NCI-H2196 treated with DMSO at 0.1 percent for 48 hours (cell line): ENCODE measurements around the gene CELF5.
"Not testable (repeated sequence)": the region's sequence is repeated elsewhere in the genome, so short reads cannot be mapped to it uniquely, and the experiment has no call there.

Experiments used
- DNase-seq: peaks from one replicate; lab custom pipeline; 2025; ENCODE audit not compliant: unreplicated experiment; lab: John Stamatoyannopoulos, UW

CELF5 gene

GRCh38 chr19:3289971-3290569 lies 65.6 kb downstream of the CELF5 start:
- no peak for DNase-seq

- not testable (repeated sequence) for DNase-seq
Observed at GRCh38 chr19:3290858-3291257, 66.4 kb downstream of the CELF5 start.

GRCh38 chr19:3291644-3292043 lies 67.2 kb downstream of the CELF5 start:
- DNase-seq = no peak

- DNase-seq = no peak
Observed at GRCh38 chr19:3292958-3293529, 68.6 kb downstream of the CELF5 start.

GRCh38 chr19:3293560-3293959 lies 69.1 kb downstream of the CELF5 start:
- no peak for DNase-seq

GRCh38 chr19:3294080-3294850 lies 69.8 kb downstream of the CELF5 start:
- DNase-seq = no peak

GRCh38 chr19:3295581-3295980 lies 71.1 kb downstream of the CELF5 start:
- DNase-seq = no peak

- no peak for DNase-seq
Observed at GRCh38 chr19:3296034-3296433, 71.6 kb downstream of the CELF5 start.

GRCh38 chr19:3296446-3296845 lies 72.0 kb downstream of the CELF5 start:
- DNase-seq = no peak

GRCh38 chr19:3298853-3299449 lies 74.5 kb downstream of the CELF5 start:
- DNase-seq = no peak

- not testable (repeated sequence) for DNase-seq
Observed at GRCh38 chr19:3300566-3300965, 76.1 kb downstream of the CELF5 start.

- DNase-seq = no peak
Observed at GRCh38 chr19:3302755-3303154, 78.3 kb downstream of the CELF5 start.

GRCh38 chr19:3304871-3305423 lies 80.5 kb downstream of the CELF5 start:
- peak; percentile 20 for DNase-seq

GRCh38 chr19:3309724-3310123 lies 85.3 kb downstream of the CELF5 start:
- DNase-seq = no peak

- DNase-seq = no peak
Observed at GRCh38 chr19:3310280-3310679, 85.8 kb downstream of the CELF5 start.

GRCh38 chr19:3310711-3311110 lies 86.2 kb downstream of the CELF5 start:
- no peak for DNase-seq

GRCh38 chr19:3313199-3313575 lies 88.7 kb downstream of the CELF5 start:
- no peak for DNase-seq

GRCh38 chr19:3314962-3315675 lies 90.7 kb downstream of the CELF5 start:
- DNase-seq = no peak

GRCh38 chr19:3315676-3315973 lies 91.2 kb downstream of the CELF5 start:
- no peak for DNase-seq

- no peak for DNase-seq
Observed at GRCh38 chr19:3316132-3316648, 91.7 kb downstream of the CELF5 start.

- no peak for DNase-seq
Observed at GRCh38 chr19:3316659-3317207, 92.3 kb downstream of the CELF5 start.
